HG03280 (cell line): ENCODE measurements around the gene TCF12.

Experiments used
- ATAC-seq: cut with Tn5 transposase; IDR thresholded peaks from one replicate; pipeline ENCODE4 v1.9.1; 2021; ENCODE audit warnings: mild to moderate bottlenecking, moderate library complexity; ENCODE audit not compliant: unreplicated experiment

TCF12 gene

DNA sequence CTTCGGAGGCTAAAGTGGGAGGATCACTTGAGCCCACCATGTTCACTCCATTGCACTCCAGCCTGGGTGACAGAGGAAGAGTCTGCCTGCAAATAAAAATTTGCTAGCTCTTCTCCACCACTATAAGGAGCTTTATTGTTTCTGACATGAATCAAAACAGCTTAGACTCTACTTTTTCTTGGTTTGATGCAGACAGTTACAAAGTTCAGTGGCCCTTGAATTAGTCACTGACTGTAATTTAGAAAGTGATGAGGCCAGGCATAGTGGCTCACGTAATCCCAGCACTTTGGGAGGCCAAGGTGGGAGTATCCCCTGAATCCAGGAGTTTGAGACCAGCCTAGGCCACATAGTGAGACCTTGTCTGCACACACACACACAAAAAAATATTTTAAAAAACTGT is 285.5 kb downstream of the TCF12 start:
- ATAC-seq = no peak

- ATAC-seq = no peak
Observed at GRCh38 chr15:57205027-57205855, 286.8 kb downstream of the TCF12 start.

GRCh38 chr15:57205996-57206395 is 287.6 kb downstream of the TCF12 start:
- ATAC-seq = no peak

DNA sequence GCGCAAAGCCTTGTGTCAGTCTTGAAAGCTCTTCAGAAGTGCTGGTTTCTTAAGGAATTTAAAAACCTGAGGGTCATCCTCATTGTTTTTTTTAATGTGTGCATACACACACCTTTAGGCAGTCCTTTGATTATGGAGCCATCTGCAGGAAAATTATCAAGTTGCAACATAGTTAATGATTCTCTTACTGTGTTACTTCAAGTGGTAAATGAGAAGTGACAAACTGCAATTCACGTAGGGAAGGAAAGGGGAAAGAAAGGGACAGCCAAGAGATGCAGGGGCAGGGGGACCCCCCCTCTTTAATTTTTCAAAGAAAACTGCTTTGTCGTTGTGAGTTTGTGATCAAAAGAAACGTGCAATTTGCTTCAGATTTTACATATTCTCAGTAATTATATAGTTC is 295.4 kb downstream of the TCF12 start:
- ATAC-seq = no peak

GRCh38 chr15:57215326-57215725 is 296.9 kb downstream of the TCF12 start:
- ATAC-seq = no peak

DNA sequence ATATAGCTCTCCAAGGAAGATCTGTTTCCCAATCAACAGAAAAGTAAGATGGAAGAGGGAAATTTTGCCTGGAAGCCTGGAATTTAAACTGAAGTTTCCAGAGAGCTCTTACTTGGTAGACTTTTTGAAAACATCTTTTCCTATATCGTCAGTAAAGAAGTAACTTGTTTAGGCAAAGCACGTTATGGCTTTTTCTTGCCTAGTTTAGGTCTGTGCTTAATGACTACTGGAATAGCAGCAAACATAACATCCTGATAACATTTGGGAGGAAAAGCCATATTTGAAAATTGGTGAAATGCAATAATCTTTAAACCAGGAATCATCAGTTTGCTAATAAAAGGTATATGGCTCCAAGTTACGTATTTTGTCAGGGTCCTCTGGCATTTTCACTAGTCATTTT is 297.4 kb downstream of the TCF12 start:
- no peak for ATAC-seq

DNA sequence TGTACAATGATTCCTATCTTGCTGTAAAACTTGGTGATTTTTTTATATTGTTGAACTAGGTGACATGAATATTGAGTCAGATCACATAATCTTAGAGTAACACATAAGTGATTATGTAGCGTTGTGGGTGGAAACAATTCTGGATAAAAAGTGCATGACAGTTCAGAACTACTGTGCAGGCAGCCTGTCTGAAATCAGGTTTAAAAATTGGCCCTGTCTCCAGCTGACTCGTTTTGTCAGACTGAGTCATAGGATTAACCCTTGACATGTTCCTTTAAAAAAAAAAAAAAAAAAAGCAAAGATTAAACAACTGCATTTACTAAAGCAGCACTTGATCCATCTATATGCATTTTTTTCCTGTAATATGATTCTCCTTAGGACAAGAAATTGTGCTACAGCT is 297.8 kb downstream of the TCF12 start:
- ATAC-seq = no peak

- no peak for ATAC-seq
Observed at GRCh38 chr15:57217778-57218598, 299.5 kb downstream of the TCF12 start.

DNA sequence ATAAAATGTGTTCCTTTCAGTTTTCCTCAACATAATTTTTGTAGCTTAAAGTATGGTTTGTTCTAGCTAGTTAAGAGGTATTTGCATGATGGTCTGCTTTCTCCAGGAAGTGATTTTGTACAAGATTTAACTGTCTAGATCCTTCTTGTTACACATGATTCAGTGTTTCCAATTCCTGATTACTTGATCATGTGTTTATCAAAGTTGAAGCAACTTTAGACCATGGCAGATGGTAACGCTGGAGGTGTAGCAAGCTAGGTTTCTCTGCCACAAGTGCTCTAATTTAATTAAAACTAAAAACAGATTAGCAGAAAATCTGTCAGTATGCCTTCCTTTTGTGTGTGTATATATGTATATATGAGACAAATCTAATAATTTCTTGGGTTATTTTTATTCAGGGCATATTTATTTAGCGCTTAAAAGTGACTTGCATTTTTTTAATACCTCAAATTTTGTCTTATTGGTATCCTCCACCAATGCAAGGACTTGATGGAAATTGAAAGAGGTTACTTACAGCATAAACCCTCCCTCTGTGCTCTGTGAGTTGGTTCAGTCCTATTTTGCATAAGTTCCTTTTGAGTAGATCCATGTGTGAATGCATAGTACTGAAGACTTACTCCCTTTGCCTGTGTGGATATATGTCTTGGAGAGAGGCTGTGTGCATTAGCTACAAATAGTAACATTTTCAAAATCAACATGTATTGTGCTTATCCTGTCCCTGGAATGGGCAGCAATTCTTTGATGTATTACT is 300.6 kb downstream of the TCF12 start:
- ATAC-seq = no peak

DNA sequence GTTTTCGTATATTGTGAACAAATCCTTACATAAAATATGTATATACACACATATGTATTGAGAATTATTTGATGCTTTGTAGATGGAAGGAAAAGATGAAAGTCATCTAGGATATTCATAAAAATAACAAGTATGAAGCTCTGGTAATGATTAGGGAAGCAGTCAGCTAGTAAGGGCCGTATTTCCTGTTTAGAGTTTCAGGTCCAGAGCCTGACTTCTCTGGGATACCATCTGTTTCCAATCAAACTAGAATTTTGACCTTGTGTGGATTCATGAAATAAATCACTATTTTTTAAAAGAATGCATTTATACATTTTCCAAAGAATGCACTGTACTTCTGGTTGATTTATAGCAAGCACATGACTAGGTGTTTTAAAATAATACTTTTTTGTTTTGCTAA is 301.8 kb downstream of the TCF12 start:
- ATAC-seq = no peak

DNA sequence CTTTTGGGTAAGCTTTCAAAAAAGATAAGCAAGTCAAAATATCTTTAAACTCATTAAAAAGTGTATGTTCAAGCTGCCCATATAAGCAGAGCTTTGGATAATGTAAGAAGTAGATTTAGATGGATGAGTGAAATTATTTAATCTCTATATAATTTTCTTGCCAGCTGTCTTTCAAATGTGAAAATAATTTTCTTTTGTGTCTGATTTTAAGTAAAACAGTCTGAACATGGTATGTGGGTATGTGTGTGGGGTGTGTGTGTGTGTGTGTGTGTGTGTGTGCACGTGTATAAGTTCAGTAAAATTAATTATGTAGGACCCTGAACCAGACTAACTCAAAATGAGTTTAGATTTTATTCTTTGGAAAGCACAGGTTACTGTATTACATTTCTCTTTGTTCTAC is 302.7 kb downstream of the TCF12 start:
- ATAC-seq = no peak

DNA sequence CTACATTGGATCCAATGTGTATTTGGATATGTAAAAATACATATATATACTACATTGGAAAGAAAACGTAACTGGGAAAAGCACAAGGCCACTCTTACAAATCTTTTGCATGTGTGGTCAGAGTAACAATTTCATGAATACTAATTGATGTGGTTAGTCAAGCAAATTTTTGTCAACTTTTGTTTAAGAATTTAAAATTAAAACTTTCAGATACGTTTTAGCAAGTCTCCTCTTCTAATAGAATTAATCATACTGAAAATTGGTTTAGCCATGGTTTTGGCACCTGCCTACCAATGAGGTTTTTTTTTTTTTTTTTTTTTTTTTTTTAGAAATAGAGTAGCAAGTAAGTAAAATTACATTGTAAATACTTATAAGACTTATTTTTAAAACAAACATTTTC is 304.9 kb downstream of the TCF12 start:
- ATAC-seq = no peak

GRCh38 chr15:57223887-57224286 is 305.4 kb downstream of the TCF12 start:
- ATAC-seq = no peak

DNA sequence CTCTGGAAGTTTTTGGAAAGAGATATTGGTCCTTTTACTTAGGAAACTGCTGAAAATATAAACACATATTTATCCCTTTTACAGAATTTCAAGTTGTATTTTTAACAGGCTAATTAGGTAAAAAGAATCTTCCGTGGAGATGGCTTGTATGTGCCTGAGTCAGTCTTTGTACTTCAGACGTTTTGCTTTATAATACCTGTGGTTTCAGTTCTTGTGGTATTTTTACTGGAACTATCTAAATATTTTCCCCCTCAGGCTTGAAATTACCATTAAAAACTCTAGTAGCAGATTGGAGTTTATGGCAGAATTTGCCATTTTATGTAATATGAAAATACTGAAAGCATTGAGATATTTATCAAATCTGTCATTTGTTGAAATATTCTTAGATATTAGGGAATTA is 306.2 kb downstream of the TCF12 start:
- no peak for ATAC-seq

DNA sequence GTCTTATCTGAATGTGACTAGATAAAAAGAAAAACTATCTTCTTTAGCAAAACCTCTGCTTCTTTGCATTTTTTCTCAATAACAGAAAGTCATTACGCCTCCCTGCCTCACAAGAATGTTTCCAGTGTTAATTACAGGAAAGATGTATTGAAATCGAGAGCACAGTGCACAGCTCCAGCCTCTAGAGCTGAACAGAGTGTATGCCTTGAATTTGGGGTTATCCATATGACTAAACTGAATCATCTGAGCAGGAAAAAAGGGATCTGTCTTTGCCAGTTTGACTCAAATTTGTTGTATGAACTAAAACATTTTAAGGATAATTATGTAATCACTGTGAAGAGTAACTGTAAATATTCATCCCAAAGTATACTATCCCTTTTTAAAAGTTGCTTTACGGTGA is 308.7 kb downstream of the TCF12 start:
- ATAC-seq = no peak

DNA sequence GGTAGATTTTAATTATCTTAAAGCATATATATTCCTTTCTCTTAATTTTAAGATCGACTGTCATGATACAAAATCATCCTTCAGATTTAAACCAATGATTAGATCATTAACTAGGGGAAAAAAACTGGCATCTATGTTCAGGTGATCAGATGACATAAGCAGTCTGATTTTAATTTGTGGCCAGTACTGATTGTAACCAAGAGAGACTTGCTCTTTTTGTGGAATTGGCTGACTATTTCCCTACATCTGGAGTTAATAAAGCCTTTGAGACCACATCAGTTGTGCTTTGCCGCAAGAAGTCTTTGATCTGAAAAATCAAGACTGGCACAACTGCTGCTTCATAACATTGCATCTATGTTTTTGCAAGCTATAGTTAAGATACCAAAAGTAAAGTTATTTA is 309.5 kb downstream of the TCF12 start:
- no peak for ATAC-seq

GRCh38 chr15:57228395-57228794 is 310.0 kb downstream of the TCF12 start:
- ATAC-seq = no peak

DNA sequence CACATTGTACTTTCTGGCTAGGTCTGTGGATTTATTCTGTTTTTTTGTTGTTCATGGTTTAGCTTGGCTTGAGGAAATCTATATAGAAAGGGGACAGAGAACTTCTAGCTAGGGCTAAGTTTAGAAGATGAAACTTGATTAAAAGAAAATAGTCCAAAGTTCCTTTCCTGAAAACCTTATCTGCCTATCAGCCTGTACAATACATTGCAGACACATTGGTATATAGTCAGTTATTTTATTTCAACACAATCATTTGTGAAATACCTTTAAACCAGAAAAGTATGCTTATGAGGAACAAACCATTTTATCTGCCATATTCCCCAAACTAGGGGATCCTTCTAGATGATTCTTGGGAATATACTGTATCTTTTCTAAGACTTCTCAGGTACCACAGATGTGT is 310.6 kb downstream of the TCF12 start:
- no peak for ATAC-seq

DNA sequence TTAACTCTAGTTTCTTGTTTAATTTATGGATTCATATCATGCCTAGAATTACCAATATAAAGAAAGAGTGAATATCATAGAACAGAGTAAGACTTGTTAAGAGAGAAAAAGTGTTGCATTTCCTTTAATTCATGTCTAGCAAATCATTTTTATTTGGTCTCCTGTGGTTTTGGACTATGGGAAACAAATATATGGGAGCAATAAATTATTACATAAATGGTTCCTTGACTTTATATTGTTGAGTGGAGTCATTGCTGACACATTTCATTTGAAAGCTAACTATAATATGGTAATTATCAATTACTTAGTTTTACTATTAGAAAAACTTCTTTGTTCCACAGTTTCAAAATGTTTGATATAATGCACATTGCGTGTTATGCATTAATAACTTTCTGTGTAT is 313.1 kb downstream of the TCF12 start:
- no peak for ATAC-seq

DNA sequence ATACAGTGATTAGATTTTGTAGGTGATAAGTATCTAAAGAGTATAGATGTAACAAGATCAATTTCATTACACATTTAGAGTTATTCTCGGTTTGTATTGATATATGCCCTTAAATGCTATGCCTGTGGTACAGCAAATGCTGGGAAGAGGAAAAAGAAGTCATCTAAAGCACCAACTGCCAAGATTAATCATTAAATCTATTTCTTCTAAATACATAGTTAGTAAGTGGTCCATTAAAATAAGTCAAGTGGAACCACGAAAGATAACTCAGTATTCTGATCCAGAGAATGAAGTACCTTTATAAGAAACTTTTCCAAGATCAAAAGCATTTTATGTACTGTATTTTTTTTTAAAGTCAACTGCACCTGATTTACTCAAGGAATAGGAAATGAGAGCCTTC is 315.7 kb downstream of the TCF12 start:
- no peak for ATAC-seq

- ATAC-seq = no peak
Observed at GRCh38 chr15:57235186-57235585, 316.7 kb downstream of the TCF12 start.

DNA sequence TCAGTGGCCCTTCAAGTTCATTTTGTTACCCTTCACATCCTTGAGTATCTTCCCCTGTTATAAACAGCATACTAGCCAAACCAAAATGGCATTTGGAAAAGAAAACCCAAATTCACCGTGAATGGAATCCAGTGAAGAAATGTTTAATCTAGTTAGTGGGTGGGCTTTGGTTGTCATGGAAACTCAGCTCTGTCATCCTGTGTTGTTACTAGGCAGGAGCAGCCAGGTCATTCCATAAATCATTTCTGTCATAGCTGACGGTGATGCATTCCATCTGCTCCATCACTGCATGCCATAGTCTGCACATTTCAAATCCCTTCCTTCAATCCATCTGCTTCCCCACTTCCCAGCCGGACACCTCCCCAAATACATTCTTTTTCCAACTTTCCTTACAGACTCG is 317.4 kb downstream of the TCF12 start:
- ATAC-seq = no peak
